ENCODE results near the gene CHAT.

DNA sequence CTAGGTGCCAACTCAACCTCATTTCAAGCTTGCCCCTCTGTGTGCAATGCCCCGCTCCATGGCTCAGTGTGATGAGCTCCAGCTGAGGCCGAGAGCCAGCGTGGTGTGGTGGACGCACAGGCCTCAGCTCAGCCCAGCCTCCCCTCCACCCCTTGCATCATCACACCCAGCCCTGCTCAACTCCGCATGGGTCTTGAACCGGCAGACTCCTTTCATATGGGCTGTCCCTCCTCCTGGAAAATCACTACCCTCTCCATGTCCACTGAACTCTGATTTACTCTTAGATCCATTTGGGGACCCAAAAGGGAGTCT, 20.3 kb upstream of the CHAT start:
- no peak for TF ChIP-seq EZH2phosphoT487 (IDR thresholded peaks at IDR 0.05; ENCODE audit: borderline replicate concordance, low read length)
- TF ChIP-seq, protein P1, sequence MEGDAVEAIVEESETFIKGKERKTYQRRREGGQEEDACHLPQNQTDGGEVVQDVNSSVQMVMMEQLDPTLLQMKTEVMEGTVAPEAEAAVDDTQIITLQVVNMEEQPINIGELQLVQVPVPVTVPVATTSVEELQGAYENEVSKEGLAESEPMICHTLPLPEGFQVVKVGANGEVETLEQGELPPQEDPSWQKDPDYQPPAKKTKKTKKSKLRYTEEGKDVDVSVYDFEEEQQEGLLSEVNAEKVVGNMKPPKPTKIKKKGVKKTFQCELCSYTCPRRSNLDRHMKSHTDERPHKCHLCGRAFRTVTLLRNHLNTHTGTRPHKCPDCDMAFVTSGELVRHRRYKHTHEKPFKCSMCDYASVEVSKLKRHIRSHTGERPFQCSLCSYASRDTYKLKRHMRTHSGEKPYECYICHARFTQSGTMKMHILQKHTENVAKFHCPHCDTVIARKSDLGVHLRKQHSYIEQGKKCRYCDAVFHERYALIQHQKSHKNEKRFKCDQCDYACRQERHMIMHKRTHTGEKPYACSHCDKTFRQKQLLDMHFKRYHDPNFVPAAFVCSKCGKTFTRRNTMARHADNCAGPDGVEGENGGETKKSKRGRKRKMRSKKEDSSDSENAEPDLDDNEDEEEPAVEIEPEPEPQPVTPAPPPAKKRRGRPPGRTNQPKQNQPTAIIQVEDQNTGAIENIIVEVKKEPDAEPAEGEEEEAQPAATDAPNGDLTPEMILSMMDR (IDR thresholded peaks at IDR 0.05; ENCODE audit: low read depth, low read length, poor library complexity, severe bottlenecking), result no peak
